Retinal pigment epithelial cell (primary cell): ENCODE measurements around the gene CRYGN.

Experiments
- DNase-seq: peaks from one replicate; pipeline ENCODE4 v3.0.0-alpha.2; 2010; ENCODE audit warnings: low read depth
- H3K4me3 ChIP-seq: 2 replicates; pipeline ENCODE4 v1.5.1; 2011; ENCODE audit warnings: mild to moderate bottlenecking, low read length, control low read depth, moderate library complexity
- TF ChIP-seq, protein P1 (sequence below): conservative IDR thresholded peaks from 2 replicates; pipeline ENCODE4 v1.5.1; 2011; ENCODE audit warnings: low read depth, low read length, control low read depth, inconsistent platforms

Gene CRYGN

GRCh38 chr7:151447901-151448260, 7.9 kb upstream of the CRYGN start:
- no peak overlapping the region for H3K4me3 ChIP-seq
- no peak for DNase-seq
- TF ChIP-seq, protein P1, sequence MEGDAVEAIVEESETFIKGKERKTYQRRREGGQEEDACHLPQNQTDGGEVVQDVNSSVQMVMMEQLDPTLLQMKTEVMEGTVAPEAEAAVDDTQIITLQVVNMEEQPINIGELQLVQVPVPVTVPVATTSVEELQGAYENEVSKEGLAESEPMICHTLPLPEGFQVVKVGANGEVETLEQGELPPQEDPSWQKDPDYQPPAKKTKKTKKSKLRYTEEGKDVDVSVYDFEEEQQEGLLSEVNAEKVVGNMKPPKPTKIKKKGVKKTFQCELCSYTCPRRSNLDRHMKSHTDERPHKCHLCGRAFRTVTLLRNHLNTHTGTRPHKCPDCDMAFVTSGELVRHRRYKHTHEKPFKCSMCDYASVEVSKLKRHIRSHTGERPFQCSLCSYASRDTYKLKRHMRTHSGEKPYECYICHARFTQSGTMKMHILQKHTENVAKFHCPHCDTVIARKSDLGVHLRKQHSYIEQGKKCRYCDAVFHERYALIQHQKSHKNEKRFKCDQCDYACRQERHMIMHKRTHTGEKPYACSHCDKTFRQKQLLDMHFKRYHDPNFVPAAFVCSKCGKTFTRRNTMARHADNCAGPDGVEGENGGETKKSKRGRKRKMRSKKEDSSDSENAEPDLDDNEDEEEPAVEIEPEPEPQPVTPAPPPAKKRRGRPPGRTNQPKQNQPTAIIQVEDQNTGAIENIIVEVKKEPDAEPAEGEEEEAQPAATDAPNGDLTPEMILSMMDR = no peak

DNA sequence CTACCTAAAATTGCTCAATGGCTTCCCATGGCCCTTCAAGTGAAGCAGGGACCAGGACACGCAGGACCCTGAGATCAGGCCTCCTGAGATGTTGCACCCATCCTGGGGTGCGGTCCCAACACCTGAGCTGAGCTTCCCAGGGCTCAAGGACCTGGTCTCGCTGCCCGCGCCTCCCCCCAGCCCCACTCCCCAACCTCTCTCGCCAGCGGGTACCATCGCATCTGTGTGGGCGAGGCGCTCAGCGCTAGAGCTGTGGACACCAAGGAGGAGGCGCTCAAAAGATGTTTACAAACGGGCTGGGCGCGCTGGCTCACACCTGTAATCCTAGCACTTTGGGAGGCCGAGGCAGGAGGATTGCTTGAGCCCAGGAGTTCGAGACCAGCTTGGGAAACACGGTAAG, 7.4 kb upstream of the CRYGN start:
- H3K4me3 ChIP-seq = no peak overlapping the region
- TF ChIP-seq, protein P1 = no peak

DNA sequence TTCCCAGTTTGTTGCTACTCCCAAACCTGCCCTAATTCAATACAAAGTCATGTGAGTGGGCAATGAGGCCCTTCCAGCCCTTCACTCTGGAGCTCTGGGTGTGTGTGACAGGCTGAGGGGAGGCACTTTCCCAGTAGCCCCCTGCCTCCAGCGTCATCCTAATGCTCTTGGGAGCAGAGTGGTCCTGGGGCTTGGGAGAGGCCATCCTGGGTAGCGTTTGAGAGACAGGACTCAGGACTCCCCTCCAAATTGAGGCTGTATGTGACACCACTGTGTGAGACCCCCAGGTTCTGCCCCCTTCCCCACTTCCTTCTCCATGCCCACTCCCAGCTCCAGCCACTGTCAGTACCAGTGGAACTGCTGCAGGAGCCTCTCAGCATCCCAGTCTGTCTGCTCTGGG, 6.5 kb upstream of the CRYGN start:
- no peak overlapping the region for H3K4me3 ChIP-seq
- DNase-seq = no peak
- TF ChIP-seq, protein P1 = no peak

More for the DNA sequence above, 7.4 kb upstream of the CRYGN start:
- DNase-seq = no peak

DNA sequence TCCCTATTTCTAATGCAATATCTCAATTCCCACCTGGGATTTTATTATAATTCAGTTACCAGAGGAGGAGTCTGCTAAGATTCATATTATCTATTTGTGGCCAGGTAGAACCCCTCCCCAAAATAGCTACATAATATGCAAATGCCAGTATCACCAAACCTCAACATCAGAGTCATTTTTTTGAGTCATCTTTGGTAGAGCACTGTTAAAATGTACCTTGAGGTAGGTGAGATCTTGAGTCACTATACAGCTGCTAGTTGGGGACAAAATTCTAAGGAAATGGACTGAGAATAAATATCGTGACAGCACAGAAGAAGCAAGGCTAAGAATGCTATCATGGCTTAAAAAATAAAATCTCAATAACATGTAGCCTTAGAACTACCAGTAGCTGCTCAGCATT, 4.7 kb upstream of the CRYGN start:
- no peak for DNase-seq
- no peak overlapping the region for H3K4me3 ChIP-seq
- TF ChIP-seq, protein P1 = no peak

- no peak for DNase-seq
- no peak overlapping the region for H3K4me3 ChIP-seq
- TF ChIP-seq, protein P1 = no peak
Observed at GRCh38 chr7:151442776-151443496, 3.0 kb upstream of the CRYGN start.

- no peak overlapping the region for H3K4me3 ChIP-seq
- TF ChIP-seq, protein P1 = no peak
- DNase-seq = no peak
Observed at GRCh38 chr7:151440799-151441445, 981 bp upstream of the CRYGN start.
